HEK293 (cell line): ENCODE measurements around the gene TMEM203.

ENCODE experiments used
- CTCF ChIA-PET: fragments of 350-600 bp; formaldehyde crosslinking; extraction: SDS; loops from one replicate; lab custom pipeline; 2021; ENCODE audit warnings: antibody characterized with exemption; lab: Yijun Ruan, JAX
- POLR2A ChIA-PET: fragments of 300-600 bp; formaldehyde crosslinking; extraction: SDS; loops from one replicate; lab custom pipeline; 2020; ENCODE audit warnings: antibody characterized with exemption, inconsistent platforms; lab: Yijun Ruan, JAX
- H3K27ac ChIP-seq: fragments of 200-500 bp; sonication (Bioruptor generic); 2 replicates; pipeline ENCODE4 v1.5.1; 2014; ENCODE audit warnings: low read depth, low read length, control low read depth, inconsistent platforms; ENCODE audit errors: extremely low read depth
- H3K36me3 ChIP-seq, 2 experiments: fragments of 200-500 bp in 1 of 2; sonication (Bioruptor generic) in 1 of 2; 1 replicate in 1 of 2; 2 replicates in 1 of 2; pipeline ENCODE4 v1.5.1; 2014 to 2017; ENCODE audit warnings: inconsistent platforms in 2 of 2, low read length in 2 of 2; ENCODE audit not compliant: control insufficient read depth in 2 of 2, insufficient read depth in 1 of 2
- H3K4me1 ChIP-seq: fragments of 200-500 bp; sonication (Bioruptor generic); 2 replicates; pipeline ENCODE4 v1.5.1; 2014; ENCODE audit warnings: mild to moderate bottlenecking, low read length, inconsistent platforms; ENCODE audit not compliant: control insufficient read depth, insufficient read depth
- H3K4me3 ChIP-seq: 2 replicates; pipeline ENCODE4 v1.5.1; 2011; ENCODE audit warnings: low read depth, mild to moderate bottlenecking, control low read depth, low read length, moderate library complexity
- H3K9me3 ChIP-seq: fragments of 200-500 bp; sonication (Bioruptor generic); 2 replicates; pipeline ENCODE4 v1.5.1; 2014; ENCODE audit warnings: low read depth, low read length, inconsistent platforms; ENCODE audit not compliant: control insufficient read depth, insufficient read depth
- IKZF3 ChIP-seq: fragments of 450-650 bp; IDR thresholded peaks from 2 replicates; pipeline ENCODE4 v1.5.0; 2018; ENCODE audit warnings: missing biosample characterization, mild to moderate bottlenecking, missing genetic modification characterization, moderate library complexity
- SP2 ChIP-seq: fragments of 450-650 bp; formaldehyde crosslinking; IDR thresholded peaks from 2 replicates; pipeline ENCODE4 v1.5.1; 2016; ENCODE audit warnings: missing biosample characterization, missing genetic modification characterization
- SP7 ChIP-seq: fragments of 450-650 bp; formaldehyde crosslinking; IDR thresholded peaks from 2 replicates; pipeline ENCODE4 v1.5.1; 2016; ENCODE audit warnings: missing biosample characterization, missing genetic modification characterization
- ZBTB8A ChIP-seq: fragments of 450-650 bp; formaldehyde crosslinking; IDR thresholded peaks from 2 replicates; pipeline ENCODE4 v1.5.1; 2016; ENCODE audit warnings: missing biosample characterization, missing genetic modification characterization
- ZIC2 ChIP-seq: fragments of 450-650 bp; formaldehyde crosslinking; IDR thresholded peaks from 2 replicates; pipeline ENCODE4 v1.5.1; 2016; ENCODE audit warnings: missing biosample characterization, missing genetic modification characterization
- ZNF223 ChIP-seq: fragments of 450-650 bp; formaldehyde crosslinking; IDR thresholded peaks from 2 replicates; pipeline ENCODE4 v1.5.1; 2016; ENCODE audit warnings: missing biosample characterization, missing genetic modification characterization
- ZNF302 ChIP-seq: fragments of 450-650 bp; formaldehyde crosslinking; IDR thresholded peaks from 2 replicates; pipeline ENCODE4 v1.5.1; 2016; ENCODE audit warnings: missing biosample characterization, missing genetic modification characterization, low read depth
- ZNF335 ChIP-seq: fragments of 450-650 bp; formaldehyde crosslinking; conservative IDR thresholded peaks from 2 replicates; pipeline ENCODE4 v1.5.1; 2016; ENCODE audit warnings: missing biosample characterization, missing genetic modification characterization
- ZNF600 ChIP-seq: fragments of 450-650 bp; formaldehyde crosslinking; IDR thresholded peaks from 2 replicates; pipeline ENCODE4 v1.5.1; 2016; ENCODE audit warnings: missing biosample characterization, missing genetic modification characterization
- ZNF792 ChIP-seq: fragments of 450-650 bp; formaldehyde crosslinking; IDR thresholded peaks from 2 replicates; pipeline ENCODE4 v1.5.1; 2016; ENCODE audit warnings: missing biosample characterization, missing genetic modification characterization
- ZNF843 ChIP-seq: fragments of 450-650 bp; formaldehyde crosslinking; IDR thresholded peaks from 2 replicates; pipeline ENCODE4 v1.5.1; 2016; ENCODE audit warnings: missing biosample characterization, missing genetic modification characterization
- ZSCAN30 ChIP-seq: fragments of 450-650 bp; IDR thresholded peaks from 2 replicates; pipeline ENCODE4 v1.5.1; 2018; ENCODE audit warnings: missing biosample characterization, mild to moderate bottlenecking, missing genetic modification characterization, moderate library complexity
- TF ChIP-seq, protein P1 (sequence below): fragments of 450-650 bp; formaldehyde crosslinking; optimal IDR thresholded peaks from 2 replicates; pipeline ENCODE3; 2016; ENCODE audit warnings: missing biosample characterization, mild to moderate bottlenecking, missing genetic modification characterization
- TF ChIP-seq, protein P2 (sequence below): IDR thresholded peaks from 2 replicates; pipeline ENCODE4 v1.6.1; 2011; ENCODE audit warnings: mild to moderate bottlenecking, low read depth, low read length, borderline replicate concordance
- TF ChIP-seq, protein P3 (sequence below): fragments of 450-650 bp; IDR thresholded peaks from 2 replicates; pipeline ENCODE4 v1.5.1; 2018; ENCODE audit warnings: missing biosample characterization, mild to moderate bottlenecking, missing genetic modification characterization
- TF ChIP-seq, protein P4 (sequence below): fragments of 450-650 bp; formaldehyde crosslinking; IDR thresholded peaks from 2 replicates; pipeline ENCODE4 v1.5.1; 2016; ENCODE audit warnings: missing biosample characterization, missing genetic modification characterization
- TF ChIP-seq, protein P5 (sequence below): fragments of 450-650 bp; formaldehyde crosslinking; IDR thresholded peaks from 2 replicates; pipeline ENCODE4 v1.5.1; 2016; ENCODE audit warnings: missing biosample characterization, missing genetic modification characterization
- TF ChIP-seq, protein P6 (sequence below): fragments of 450-650 bp; formaldehyde crosslinking; IDR thresholded peaks from 2 replicates; pipeline ENCODE4 v1.5.1; 2016; ENCODE audit warnings: missing biosample characterization, missing genetic modification characterization
- TF ChIP-seq, protein P7 (sequence below): fragments of 450-650 bp; formaldehyde crosslinking; IDR thresholded peaks from 2 replicates; pipeline ENCODE4 v1.5.1; 2016; ENCODE audit warnings: missing biosample characterization, missing genetic modification characterization
- TF ChIP-seq, protein P8 (sequence below): fragments of 450-650 bp; formaldehyde crosslinking; IDR thresholded peaks from 2 replicates; pipeline ENCODE4 v1.5.1; 2016; ENCODE audit warnings: missing biosample characterization, missing genetic modification characterization

The TMEM203 gene

DNA sequence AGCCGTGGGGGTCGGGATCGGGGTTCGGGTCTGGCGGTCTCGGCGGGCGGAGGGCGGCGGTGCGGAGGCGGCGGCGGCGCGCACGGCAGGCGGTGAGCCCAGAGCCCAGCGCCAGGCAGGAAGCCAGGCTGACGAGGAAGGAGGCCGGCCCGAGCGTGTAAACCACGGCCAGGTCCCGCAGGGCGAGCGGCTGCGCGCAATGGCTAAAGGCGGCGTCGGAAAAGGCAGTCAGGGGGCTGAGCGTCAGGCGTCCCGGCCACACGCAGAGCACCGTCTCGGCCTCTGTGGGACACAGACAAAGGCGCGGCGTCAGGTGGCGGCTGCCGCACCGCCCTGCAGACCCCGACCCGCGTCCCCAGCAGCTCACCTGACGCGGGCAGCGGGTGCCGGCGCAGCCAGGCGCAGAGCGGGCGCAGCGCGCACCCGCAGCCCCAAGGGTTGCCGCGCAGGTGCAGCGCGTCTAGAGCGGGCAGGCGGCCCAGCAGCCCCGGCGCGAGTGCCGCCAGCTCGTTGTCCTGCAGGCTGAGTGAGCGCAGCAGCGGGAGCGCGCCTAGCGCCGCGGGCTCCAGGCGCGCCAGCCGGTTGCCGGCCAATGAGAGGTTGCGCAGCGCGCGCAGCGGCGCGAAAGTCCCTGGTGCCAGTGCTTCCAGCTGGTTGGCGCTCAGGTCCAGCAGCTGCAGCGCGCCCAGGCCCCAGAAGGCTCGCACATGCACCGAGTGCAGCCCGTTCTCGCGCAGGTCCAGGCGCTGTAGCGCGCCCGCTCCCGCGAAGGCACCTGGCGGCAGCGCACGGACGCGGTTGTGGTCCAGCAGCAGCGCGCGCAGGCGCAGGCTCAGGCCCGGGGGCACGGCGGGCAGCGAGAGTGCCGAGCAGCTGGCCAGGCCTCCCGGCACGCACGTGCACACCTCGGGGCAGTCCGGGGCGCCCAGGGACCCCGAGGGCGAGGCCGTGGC is 36.3 kb downstream of the TMEM203 start (continued):
- TF ChIP-seq, protein P1, sequence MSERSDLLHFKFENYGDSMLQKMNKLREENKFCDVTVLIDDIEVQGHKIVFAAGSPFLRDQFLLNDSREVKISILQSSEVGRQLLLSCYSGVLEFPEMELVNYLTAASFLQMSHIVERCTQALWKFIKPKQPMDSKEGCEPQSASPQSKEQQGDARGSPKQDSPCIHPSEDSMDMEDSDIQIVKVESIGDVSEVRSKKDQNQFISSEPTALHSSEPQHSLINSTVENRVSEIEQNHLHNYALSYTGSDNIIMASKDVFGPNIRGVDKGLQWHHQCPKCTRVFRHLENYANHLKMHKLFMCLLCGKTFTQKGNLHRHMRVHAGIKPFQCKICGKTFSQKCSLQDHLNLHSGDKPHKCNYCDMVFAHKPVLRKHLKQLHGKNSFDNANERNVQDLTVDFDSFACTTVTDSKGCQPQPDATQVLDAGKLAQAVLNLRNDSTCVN (tag by site-specific recombination), result peak; percentile 93
- TF ChIP-seq SP2 (tag by site-specific recombination), result peak; percentile 21; the same call in 1 of the 2 replicates
- 0 out of 2 replicates have a peak, but pooled peaks have one; percentile 69 for TF ChIP-seq ZSCAN30 (tag by site-specific recombination)
- 0 out of 2 replicates have a peak, but pooled peaks have one; percentile 7 for TF ChIP-seq IKZF3 (tag by site-specific recombination)
- TF ChIP-seq ZBTB8A (tag by site-specific recombination), result peak; percentile 80
- peak; percentile 60 for TF ChIP-seq ZNF335 (tag by site-specific recombination)
- TF ChIP-seq, protein P2, sequence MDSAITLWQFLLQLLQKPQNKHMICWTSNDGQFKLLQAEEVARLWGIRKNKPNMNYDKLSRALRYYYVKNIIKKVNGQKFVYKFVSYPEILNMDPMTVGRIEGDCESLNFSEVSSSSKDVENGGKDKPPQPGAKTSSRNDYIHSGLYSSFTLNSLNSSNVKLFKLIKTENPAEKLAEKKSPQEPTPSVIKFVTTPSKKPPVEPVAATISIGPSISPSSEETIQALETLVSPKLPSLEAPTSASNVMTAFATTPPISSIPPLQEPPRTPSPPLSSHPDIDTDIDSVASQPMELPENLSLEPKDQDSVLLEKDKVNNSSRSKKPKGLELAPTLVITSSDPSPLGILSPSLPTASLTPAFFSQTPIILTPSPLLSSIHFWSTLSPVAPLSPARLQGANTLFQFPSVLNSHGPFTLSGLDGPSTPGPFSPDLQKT, result no peak
- TF ChIP-seq, protein P3, sequence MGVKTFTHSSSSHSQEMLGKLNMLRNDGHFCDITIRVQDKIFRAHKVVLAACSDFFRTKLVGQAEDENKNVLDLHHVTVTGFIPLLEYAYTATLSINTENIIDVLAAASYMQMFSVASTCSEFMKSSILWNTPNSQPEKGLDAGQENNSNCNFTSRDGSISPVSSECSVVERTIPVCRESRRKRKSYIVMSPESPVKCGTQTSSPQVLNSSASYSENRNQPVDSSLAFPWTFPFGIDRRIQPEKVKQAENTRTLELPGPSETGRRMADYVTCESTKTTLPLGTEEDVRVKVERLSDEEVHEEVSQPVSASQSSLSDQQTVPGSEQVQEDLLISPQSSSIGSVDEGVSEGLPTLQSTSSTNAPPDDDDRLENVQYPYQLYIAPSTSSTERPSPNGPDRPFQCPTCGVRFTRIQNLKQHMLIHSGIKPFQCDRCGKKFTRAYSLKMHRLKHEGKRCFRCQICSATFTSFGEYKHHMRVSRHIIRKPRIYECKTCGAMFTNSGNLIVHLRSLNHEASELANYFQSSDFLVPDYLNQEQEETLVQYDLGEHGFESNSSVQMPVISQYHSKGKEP, result peak; percentile 82; the same call in 1 of the 2 replicates
- peak; percentile 86 for TF ChIP-seq ZNF600
- peak; percentile 87 for TF ChIP-seq ZIC2
- TF ChIP-seq SP7 (tag by site-specific recombination), result 0 out of 2 replicates have a peak, but pooled peaks have one; percentile 47
- no peak for TF ChIP-seq ZNF843 (tag by site-specific recombination)
- TF ChIP-seq ZNF302, result no peak

DNA sequence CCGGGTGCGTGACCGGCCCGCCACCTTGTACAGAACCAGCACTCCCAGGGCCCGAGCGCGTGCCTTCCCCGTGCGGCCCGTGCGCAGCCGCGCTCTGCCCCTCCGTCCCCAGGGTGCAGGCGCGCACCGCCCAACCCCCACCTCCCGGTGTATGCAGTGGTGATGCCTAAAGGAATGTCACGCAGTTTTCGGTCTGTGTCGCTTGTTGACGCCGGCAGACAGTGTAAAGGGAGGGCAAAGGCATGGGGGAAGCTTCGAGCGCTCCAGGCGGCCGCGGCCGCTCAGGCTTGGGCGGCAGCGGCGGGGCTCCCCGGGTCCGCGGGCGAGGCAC is 36.9 kb downstream of the TMEM203 start:
- ChIA-PET CTCF (interaction anchor here (1.6 kb wide), 1 partner anchor 22 kb away, joined by 4 read pairs; no protein-coding TSS in a partner anchor), POLR2A (interaction anchor here (1.0 to 7.4 kb wide), 5 partner anchors 10 to 72 kb away, joined by 3 to 53 read pairs (median 14); partner anchors contain the start of genes ANAPC2, SSNA1 and TUBB4B)
- Histone ChIP-seq H3K27ac (no peak overlapping the region; the same call in 1 of the 2 replicates), H3K4me1 (no peaks in the 10 kb centered on the region; the same call in 1 of the 2 replicates), H3K9me3 (no peaks in the 10 kb centered on the region), H3K36me3 (no peaks in the 10 kb centered on the region), H3K4me3 (peak overlapping the region; percentile 11)
- no peak for TF ChIP-seq ZNF223 (tag by site-specific recombination)
- TF ChIP-seq, protein P4, sequence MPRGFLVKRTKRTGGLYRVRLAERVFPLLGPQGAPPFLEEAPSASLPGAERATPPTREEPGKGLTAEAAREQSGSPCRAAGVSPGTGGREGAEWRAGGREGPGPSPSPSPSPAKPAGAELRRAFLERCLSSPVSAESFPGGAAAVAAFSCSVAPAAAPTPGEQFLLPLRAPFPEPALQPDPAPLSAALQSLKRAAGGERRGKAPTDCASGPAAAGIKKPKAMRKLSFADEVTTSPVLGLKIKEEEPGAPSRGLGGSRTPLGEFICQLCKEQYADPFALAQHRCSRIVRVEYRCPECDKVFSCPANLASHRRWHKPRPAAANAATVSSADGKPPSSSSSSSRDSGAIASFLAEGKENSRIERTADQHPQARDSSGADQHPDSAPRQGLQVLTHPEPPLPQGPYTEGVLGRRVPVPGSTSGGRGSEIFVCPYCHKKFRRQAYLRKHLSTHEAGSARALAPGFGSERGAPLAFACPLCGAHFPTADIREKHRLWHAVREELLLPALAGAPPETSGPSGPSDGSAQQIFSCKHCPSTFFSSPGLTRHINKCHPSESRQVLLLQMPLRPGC (tag by site-specific recombination), result peak; percentile 32; the same call in 1 of the 2 replicates
- TF ChIP-seq, protein P5, sequence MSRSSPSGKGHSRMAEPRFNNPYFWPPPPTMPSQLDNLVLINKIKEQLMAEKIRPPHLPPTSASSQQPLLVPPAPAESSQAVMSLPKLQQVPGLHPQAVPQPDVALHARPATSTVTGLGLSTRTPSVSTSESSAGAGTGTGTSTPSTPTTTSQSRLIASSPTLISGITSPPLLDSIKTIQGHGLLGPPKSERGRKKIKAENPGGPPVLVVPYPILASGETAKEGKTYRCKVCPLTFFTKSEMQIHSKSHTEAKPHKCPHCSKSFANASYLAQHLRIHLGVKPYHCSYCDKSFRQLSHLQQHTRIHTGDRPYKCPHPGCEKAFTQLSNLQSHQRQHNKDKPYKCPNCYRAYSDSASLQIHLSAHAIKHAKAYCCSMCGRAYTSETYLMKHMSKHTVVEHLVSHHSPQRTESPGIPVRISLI (tag by site-specific recombination), result no peak
- TF ChIP-seq, protein P6, sequence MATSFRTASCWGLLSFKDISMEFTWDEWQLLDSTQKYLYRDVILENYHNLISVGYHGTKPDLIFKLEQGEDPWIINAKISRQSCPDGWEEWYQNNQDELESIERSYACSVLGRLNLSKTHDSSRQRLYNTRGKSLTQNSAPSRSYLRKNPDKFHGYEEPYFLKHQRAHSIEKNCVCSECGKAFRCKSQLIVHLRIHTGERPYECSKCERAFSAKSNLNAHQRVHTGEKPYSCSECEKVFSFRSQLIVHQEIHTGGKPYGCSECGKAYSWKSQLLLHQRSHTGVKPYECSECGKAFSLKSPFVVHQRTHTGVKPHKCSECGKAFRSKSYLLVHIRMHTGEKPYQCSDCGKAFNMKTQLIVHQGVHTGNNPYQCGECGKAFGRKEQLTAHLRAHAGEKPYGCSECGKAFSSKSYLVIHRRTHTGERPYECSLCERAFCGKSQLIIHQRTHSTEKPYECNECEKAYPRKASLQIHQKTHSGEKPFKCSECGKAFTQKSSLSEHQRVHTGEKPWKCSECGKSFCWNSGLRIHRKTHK (tag by site-specific recombination), result no peak
- TF ChIP-seq, protein P7, sequence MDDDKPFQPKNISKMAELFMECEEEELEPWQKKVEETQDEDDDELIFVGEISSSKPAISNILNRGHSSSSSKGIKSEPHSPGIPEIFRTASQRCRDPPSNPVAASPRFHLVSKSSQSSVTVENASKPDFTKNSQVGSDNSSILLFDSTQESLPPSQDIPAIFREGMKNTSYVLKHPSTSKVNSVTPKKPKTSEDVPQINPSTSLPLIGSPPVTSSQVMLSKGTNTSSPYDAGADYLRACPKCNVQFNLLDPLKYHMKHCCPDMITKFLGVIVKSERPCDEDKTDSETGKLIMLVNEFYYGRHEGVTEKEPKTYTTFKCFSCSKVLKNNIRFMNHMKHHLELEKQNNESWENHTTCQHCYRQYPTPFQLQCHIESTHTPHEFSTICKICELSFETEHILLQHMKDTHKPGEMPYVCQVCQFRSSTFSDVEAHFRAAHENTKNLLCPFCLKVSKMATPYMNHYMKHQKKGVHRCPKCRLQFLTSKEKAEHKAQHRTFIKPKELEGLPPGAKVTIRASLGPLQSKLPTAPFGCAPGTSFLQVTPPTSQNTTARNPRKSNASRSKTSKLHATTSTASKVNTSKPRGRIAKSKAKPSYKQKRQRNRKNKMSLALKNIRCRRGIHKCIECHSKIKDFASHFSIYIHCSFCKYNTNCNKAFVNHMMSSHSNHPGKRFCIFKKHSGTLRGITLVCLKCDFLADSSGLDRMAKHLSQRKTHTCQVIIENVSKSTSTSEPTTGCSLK (tag by site-specific recombination), result no peak
- TF ChIP-seq, protein P8, sequence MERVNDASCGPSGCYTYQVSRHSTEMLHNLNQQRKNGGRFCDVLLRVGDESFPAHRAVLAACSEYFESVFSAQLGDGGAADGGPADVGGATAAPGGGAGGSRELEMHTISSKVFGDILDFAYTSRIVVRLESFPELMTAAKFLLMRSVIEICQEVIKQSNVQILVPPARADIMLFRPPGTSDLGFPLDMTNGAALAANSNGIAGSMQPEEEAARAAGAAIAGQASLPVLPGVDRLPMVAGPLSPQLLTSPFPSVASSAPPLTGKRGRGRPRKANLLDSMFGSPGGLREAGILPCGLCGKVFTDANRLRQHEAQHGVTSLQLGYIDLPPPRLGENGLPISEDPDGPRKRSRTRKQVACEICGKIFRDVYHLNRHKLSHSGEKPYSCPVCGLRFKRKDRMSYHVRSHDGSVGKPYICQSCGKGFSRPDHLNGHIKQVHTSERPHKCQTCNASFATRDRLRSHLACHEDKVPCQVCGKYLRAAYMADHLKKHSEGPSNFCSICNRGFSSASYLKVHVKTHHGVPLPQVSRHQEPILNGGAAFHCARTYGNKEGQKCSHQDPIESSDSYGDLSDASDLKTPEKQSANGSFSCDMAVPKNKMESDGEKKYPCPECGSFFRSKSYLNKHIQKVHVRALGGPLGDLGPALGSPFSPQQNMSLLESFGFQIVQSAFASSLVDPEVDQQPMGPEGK (tag by site-specific recombination), result 0 out of 2 replicates have a peak, but pooled peaks have one; percentile 0
- peak; percentile 98 for TF ChIP-seq ZNF792 (tag by site-specific recombination)
- TF ChIP-seq, protein P1 (tag by site-specific recombination), result peak; percentile 62
